GM19351 (cell line): ENCODE measurements around the gene CA11.

Experiments used
- ATAC-seq: cut with Tn5 transposase; IDR thresholded peaks from one replicate; pipeline ENCODE4 v1.9.1; 2021; ENCODE audit warnings: mild to moderate bottlenecking, moderate library complexity; ENCODE audit not compliant: unreplicated experiment

Gene CA11

DNA sequence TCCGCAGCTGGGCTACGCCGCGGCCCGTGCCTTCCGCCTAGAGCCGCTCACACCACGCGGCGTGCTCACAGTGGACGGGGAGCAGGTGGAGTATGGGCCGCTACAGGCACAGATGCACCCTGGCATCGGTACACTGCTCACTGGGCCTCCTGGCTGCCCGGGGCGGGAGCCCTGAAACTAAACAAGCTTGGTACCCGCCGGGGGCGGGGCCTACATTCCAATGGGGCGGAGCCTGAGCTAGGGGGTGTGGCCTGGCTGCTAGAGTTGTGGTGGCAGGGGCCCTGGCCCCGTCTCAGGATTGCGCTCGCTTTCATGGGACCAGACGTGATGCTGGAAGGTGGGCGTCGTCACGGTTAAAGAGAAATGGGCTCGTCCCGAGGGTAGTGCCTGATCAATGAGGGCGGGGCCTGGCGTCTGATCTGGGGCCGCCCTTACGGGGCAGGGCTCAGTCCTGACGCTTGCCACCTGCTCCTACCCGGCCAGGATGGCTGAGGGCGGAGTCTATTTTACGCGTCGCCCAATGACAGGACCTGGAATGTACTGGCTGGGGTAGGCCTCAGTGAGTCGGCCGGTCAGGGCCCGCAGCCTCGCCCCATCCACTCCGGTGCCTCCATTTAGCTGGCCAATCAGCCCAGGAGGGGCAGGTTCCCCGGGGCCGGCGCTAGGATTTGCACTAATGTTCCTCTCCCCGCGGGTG, 16.2 kb downstream of the CA11 start:
- ATAC-seq = no peak

DNA sequence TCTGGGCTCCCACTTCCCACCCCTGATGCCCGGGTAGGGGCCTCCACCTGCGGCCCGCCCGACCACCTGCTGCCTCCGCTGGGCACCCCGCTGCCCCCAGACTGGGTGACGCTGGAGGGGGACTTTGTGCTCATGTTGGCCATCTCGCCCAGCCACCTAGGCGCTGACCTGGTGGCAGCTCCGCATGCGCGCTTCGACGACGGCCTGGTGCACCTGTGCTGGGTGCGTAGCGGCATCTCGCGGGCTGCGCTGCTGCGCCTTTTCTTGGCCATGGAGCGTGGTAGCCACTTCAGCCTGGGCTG, 16.7 kb downstream of the CA11 start:
- ATAC-seq = no peak

DNA sequence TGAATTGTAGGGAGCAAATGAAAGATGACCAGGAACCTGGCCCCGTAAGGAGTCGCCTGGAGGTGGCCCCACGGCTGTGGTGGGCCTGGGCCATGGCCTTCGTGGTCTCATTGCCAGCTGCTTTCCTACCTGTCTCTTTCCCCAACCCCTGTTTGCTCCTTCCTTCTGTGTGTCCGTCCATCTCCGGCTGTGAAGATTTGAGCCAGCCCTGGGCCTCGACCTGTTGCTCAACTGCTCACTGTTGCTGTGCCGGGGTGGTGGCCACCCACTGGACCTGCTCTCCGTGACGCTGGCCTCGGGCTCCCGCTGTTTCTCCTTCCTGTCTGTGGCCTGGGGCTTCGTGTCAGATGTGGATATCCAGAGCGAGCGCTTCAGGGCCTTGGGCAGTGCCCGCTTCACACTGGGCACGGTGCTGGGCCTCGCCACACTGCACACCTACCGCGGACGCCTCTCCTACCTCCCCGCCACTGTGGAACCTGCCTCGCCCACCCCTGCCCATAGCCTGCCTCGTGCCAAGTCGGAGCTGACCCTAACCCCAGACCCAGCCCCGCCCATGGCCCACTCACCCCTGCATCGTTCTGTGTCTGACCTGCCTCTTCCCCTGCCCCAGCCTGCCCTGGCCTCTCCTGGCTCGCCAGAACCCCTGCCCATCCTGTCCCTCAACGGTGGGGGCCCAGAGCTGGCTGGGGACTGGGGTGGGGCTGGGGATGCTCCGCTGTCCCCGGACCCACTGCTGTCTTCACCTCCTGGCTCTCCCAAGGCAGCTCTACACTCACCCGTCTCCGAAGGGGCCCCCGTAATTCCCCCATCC, 17.3 kb downstream of the CA11 start:
- no peak for ATAC-seq

DNA sequence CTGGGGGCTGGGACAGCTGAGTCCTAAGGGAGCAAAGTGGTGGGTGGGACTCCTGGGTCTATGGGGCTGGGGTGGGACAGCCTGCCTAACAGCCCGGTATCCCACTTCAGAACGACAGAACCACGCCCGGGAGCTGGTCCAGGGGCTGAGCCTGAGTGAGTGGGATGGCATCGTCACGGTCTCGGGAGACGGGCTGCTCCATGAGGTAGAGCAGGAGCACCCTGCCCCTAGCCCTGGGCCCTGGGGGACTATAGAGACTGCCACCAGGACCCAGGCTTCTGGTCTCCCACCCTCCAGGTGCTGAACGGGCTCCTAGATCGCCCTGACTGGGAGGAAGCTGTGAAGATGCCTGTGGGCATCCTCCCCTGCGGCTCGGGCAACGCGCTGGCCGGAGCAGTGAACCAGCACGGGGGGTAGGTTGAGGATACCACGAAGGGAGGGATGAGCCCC, 18.1 kb downstream of the CA11 start:
- no peak for ATAC-seq

DNA sequence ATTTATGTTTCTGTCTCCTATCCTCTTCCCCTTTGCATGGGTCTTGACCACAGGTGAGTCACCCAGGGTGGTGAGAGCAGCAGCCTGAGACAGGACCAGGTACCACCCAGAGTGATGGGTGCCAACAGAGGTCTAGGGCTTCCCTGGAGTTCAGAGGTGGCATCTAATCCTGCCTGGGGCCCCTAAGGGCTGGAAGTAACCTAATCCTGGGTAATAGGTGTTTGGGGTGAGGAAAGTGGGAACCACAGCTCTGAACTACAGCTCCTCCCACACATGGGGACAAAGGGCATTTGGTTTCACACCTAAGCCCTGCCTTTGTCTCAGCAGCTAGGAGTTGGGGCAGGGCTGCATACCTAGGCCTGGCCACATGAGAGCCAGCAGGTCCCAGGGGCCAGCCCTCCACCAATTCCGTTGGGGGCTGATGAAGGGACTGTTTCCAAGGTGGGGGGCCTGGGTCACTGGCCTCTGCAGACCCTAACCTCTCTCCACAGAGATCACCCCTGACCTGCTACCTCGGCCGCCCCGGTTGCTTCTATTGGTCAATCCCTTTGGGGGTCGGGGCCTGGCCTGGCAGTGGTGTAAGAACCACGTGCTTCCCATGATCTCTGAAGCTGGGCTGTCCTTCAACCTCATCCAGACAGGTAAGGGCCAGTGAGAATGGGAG, 18.7 kb downstream of the CA11 start:
- ATAC-seq = no peak

DNA sequence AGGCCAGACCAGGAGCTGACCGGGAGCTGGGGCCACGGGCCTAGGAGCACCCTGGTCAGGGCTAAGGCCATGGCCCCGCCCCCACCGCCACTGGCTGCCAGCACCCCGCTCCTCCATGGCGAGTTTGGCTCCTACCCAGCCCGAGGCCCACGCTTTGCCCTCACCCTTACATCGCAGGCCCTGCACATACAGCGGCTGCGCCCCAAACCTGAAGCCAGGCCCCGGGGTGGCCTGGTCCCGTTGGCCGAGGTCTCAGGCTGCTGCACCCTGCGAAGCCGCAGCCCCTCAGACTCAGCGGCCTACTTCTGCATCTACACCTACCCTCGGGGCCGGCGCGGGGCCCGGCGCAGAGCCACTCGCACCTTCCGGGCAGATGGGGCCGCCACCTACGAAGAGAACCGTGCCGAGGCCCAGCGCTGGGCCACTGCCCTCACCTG, 20.1 kb downstream of the CA11 start:
- no peak for ATAC-seq

DNA sequence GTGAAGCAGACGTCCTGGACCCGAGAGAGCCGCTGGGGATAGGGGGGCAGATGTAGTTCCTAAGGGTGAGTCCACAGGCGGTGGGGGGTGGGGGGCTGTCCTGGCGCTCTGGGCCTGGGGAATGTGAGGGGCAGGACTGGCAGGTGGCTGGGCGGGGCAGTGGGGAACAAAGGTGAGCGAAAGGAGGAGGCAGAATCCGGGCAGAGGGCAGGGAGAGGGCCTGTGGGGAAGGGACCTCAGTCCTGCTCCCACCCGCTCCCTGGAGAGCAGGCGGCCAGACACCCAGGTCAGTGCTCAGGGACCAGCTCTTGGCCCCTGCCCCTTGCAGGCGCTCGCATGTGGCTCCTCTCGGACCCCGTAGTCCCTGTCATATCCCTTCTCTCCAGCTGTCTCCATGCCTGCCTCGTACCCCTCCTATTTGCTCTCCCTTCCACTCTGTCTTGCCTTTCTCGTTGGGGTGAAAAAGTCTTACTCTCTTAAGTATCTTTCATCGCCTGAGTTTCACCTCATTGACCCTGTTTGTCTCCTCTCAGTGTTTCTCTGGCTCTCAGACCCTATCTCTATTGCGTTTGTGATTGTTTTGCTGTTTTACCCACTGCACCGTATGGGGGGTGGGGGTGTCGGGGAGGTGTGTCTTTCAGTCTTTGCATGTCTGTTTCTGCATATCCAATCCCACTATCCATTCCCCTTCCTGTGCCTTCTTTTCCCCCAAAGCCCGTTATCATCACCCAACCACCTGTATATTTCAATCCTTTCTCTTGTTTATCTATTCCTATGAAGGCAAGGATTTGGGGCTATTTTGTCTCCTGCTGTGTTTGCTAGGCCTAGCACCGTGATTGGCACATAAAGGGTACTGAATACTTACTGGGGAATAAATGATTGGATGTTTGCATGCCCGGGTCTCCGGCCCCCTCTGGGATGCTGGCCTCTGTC, 20.9 kb downstream of the CA11 start:
- ATAC-seq = no peak

DNA sequence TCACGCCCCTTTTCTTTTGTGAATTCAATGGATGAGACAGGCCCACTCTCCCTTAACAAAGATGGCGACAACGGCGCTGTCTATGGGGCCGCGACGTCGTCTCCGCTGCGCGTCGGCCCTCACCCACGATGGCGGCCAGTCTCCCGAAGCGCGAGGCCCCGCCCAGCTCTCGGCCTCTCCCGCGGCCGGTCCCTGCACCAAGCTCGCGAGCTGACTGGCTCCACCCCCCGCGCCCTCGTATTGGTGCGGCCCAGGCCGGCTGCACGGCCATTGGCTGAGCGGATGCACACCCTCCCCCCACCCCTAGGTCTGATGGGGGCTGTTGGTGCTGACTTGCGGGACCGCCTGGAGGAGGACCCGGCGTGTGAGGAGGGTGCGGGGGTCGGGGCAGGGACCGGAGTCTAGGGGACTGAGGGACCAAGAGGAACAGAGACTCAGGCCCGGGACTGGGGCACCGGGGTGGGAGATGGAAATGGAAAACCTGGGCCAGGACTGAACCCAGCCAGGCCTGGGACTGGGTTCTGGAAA, 21.9 kb downstream of the CA11 start:
- peak; percentile 71 for ATAC-seq

DNA sequence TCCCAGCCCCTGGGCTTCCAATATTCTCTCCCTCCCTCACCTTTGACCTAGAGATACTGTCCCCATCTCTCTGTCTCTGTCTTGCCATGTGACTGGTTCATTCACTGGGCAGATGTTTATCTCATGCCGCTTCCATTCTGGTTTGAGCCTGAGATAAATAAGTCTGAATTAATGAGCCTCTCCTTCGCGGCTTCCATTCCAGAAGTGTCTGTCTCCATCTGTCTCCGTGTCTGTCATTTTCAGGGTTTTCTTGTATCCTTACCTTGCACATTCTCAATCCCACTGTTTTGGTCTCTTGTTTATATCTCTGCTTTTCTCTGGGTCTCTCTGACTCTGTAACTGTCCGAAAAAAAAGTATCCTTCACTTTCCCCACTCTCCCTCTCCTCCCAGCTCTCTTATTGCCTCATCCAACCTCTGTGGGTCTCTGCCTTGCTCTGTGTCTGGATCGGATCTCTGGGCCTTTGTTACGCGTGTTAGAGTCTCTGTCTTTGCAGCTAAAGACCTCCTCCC, 22.4 kb downstream of the CA11 start:
- ATAC-seq = no peak

DNA sequence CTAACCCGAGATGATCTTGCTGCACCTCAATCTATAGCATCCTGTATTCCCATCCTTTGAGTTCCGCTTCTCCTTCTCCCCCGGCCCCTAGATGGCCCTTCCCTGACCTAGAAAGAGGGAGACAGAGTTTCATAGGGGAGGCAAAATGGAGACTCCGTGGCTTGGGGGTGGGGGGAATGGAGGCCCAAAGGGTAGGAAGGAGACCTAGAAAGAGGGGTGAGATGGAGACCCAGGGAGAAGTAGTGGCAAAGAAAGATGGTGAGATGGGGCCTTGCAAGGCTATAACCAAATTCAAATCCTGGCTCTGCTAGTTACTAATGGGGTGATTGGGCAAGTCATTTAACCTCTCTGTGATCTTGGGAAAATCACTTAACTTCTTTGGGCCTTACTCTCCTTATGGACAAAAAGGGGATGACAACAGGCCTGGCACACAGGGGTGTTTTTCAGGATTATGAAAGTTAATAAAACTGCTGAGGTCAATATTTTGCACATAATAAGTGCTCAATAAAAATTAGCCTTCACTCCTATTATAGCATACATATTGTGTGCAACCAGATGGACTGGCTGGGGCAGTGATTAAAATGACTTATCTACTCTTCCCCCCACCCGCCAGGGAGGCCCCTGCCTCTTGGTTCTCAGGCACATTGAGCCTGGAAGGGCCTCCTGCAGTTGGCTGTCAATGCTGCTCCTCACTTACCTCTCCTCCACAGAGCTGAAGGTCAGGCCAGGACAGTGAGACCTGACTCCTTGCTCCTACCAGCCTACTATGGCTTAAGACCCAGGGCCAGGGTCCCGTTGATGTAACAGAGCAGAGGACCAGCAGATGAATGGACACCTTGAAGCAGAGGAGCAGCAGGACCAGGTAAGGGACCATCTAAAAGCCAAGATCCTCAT, 26.0 kb downstream of the CA11 start:
- no peak for ATAC-seq

DNA sequence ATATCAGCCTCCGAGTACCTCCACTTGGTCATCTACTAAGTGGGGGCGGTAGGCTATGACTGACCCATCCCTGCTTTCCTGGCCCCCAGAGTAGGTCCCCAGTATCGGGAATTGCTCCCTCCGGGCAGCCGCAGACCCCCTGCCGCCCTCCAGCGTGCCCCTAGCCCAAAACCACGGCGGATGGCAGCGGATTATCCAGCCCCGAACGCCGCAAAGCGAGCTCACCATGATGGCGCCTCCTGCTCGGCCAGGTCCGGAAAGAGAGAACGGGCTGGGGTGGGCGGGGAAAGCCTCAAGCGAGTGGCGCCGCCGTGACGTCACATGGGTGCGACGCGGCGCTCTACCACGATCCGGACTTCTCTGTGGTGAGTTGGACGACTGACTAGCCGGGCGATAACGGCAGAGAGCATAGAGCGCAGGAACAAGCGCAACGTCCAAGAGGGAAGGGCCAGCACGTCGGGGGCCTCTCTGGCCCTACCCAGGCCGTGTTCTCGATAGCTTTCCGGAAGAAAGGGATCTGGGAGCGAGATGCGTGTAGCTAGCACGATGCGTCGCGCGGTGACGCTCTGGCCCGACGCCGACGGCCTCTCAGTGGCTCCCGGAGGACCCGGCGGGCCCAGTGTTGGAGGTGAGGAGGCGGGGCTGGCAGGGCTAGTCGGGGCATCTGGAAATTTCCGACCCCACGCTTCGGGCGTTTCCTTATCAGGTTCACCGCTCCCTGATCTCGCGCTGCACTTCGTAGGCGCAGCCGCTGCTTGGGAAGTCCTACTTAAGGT, 26.9 kb downstream of the CA11 start, which contains the start of the genes RPL18 and SPHK2:
Gene RPL18, minus strand, starts transcription at position 263 of the 776 bp plus-strand sequence. Its CDS starts 35 bp downstream, at position 228.
Gene SPHK2, plus strand, starts transcription at position 591 of the 776 bp plus-strand sequence. CDS start 1,009 bp downstream, outside the sequence.
- peak; percentile 85 for ATAC-seq

DNA sequence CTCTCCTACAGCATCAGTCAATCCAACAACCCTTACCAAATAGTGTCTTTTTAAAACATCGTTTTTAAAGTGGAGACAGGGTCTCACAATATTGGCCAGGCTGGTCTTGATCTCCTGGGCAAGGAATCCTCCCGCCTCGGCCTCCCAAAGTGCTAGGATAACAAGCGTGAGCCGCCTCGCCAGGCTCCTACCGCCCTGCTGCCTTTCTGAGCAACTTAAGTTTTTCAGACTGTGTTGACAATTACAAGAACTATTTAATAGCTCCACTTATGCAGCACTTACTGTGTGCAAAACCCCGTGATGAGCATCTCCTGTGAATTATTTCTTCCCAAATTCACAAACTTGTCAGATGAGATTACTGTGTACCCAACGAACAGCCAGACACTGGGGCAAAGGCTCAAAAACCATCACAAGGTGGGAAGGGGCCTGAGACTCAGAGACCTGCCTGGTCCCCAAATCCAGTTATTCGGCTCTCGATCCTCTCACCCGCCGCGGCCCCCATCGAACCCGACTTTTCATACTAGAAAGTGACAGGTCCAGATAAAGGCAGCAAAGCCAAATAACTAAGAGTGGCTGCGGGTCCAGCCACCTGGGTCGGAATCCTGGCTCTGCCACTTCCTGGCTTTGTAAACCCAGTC, 27.6 kb downstream of the CA11 start:
- no peak for ATAC-seq

DNA sequence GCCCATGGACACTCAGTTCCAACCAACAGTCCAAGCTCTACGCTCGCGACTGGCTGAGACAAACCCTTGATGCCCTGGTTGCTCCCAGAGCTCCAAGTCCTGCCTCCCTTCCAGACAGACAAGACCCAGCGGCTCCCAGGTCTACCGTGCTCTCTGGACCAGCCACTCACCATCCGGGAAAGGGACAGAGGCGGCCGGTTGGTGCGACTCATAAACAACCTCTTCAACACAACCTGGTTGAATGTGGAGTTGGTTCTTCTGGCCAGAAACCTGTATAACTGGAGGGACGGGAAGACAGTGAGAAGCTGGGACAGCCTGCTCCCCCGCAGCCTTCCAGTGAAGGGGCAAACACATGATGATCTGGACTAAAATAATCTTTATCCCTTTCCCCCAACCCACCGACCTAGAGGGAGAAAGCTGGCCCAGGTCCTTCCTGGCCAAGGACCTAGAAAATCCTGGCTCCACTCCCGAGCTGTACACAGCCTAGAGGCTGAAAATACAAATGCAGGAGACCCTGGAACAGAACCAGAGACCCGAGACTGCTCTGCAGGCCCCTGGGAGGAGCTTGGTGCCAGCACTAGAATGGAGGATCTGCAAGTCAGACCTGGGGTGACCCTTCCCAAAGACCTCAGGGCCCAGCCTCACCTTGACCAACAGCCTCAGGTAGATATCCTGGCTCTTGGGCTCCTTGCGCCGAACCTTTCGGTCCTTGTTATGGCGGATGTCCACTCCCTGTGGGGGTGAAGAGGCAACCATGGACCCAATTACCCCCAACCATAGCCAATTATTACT, 28.6 kb downstream of the CA11 start:
- ATAC-seq = no peak

DNA sequence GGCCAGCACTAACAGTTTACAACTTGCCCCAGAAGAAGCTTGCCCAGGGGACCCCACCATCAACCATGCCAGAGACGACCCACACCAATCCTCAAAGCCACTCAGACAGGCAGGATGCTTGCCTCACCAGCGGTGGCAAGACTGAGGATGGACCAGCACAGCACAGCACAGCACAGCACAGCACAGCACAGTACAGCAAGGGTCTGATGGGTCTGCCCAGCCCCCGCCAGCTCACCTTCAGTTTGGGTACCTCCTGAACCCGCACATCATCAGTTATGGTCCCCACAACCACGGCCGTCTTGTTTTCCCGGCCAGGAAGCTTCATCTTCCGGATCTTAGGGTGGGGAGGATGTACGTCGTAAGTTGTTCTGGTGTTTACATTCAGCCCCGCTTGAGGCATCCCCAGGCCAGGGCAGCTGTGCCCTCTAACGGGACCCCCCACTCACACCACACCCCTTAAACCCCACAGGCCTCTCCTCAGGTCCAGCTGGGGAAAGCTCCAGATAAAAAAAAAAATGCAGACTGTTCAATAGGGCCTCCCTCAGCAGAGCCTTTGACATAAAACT, 29.4 kb downstream of the CA11 start:
- no peak for ATAC-seq

DNA sequence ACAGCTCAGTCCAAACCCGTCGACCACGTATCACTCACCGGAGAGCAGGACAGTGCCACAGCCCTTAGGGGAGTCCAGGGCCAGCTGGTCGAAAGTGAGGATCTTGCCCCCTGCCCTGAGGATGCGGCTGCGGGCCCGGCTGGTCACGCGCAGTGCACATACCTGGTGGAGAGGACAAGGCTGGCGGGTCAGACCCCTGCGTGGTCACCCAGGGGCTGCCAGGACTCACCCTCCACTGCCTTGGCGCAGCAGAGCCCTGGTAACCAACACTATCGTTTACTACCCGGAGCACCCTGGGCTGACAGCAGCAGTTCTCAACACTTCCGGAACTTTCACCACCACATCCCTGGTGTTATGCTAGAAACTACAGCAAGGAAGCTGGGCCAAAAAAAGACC, 29.9 kb downstream of the CA11 start:
- no peak for ATAC-seq

DNA sequence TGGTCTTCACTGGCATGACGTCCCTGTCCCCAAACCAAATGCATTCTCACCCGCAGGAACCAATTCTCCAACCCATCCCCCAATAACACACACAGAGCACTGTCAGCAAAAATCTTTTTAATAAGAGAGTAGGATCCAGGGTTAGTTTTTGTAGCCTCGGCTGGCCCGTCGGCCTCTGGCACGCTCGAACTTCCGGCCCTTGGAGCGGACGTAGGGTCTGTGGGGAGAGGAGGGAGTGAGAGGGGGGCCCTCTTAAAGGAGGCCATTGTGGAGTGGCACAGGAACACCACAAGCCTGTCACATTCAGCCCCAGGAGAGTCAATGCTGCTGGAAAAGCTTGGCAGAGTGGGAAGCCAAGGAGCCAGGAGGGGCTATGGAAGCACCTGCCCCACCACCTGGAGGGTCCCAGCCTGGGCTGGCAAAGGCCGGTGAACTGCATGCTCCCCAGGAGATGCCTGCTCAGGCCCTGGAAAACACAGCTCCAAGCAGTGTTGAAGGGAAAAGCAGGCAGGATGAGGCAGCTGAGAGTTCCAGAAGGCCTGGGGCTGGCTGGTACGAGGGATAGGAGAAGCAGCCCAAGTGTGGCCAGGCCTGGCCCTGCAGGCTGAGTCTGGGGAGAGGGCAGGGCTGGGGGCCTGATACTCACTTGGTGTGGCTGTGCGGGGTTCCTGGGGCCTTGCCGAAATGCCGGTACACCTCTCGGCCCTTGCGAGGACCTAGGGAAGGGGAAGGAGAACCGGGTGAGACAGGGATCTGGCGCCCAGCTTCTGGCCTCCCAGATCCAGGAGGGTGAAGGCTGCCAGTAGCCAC, 30.6 kb downstream of the CA11 start:
- no peak for ATAC-seq
